Left renal cortex interstitium (tissue), 4 donors: ENCODE measurements around the gene MUC6. TPM values are rescaled to one million over a fixed set of nuclear protein-coding genes. Genes with fewer than 3 reads are reported as not detected.
"Not testable (repeated sequence)": the region's sequence is repeated elsewhere in the genome, so short reads cannot be mapped to it uniquely, and the experiment has no call there.

Source experiments
- DNase-seq, 4 donors: peaks; one replicate each; pipeline ENCODE4 v3.0.0-alpha.2; 2013; ENCODE audit warnings: low read depth in 4 of 4, low spot score in 2 of 4, missing footprints in 1 of 4
- polyA plus RNA-seq, 4 donors: library from polyadenylated mRNA; unstranded; fragments of 120-200 nt; gene quantifications; one replicate each; pipeline ENCODE4 v1.2.1, GENCODE V29; 2013; ENCODE audit not compliant: insufficient read length in 4 of 4

The MUC6 gene
- polyA plus RNA-seq, 4 donors, result 5.7 to 56.0 (median 20.3) TPM

GRCh38 chr11:975376-975775, 61.1 kb downstream of the MUC6 start:
- not testable (repeated sequence) for DNase-seq

- DNase-seq, result no peak
These were observed 63.3 kb downstream of the MUC6 start for GRCh38 chr11:973237-973636.

- no peak for DNase-seq
These were observed 63.9 kb downstream of the MUC6 start for GRCh38 chr11:972523-973211.

- DNase-seq, result no peak
These were observed 64.7 kb downstream of the MUC6 start for GRCh38 chr11:971731-972365.

- DNase-seq, result no peak
These were observed 65.3 kb downstream of the MUC6 start for GRCh38 chr11:971092-971690.

- DNase-seq, result no peak
These were observed 66.1 kb downstream of the MUC6 start for GRCh38 chr11:970319-970871.

- DNase-seq, result no peak
These were observed 66.8 kb downstream of the MUC6 start for GRCh38 chr11:969651-970205.

- no peak for DNase-seq
These were observed 67.7 kb downstream of the MUC6 start for GRCh38 chr11:968822-969221.

GRCh38 chr11:967995-968751, 68.3 kb downstream of the MUC6 start:
- no peak for DNase-seq

- no peak for DNase-seq
These were observed 71.2 kb downstream of the MUC6 start for GRCh38 chr11:965206-965775.

- no peak for DNase-seq
These were observed 72.7 kb downstream of the MUC6 start for GRCh38 chr11:963852-964251.

Other genes with a start within 250 kb of the MUC6 start
- gene CEND1, start 246.6 kb downstream of the MUC6 start, polyA plus RNA-seq, result 1 to 10 TPM in 2 of 4 donors, under 1 TPM in 2; 0.28 to 1.3 (median 0.99) TPM
- 10 to 100 TPM; 13.1 to 24.3 (median 18.6) TPM for gene SLC25A22, start 238.4 kb downstream of the MUC6 start, polyA plus RNA-seq
- gene PIDD1, start 231.5 kb downstream of the MUC6 start, polyA plus RNA-seq, result 10 to 100 TPM in 3 of 4 donors, 1 to 10 TPM in 1; 6.7 to 17.8 (median 12.9) TPM
- 1,000 to 10,000 TPM in 3 of 4 donors, 100 to 1,000 TPM in 1; 903 to 1,462 (median 1,115) TPM for gene RPLP2, start 226.8 kb downstream of the MUC6 start, polyA plus RNA-seq
- gene PNPLA2, start 217.8 kb downstream of the MUC6 start, polyA plus RNA-seq, result 10 to 100 TPM; 38.2 to 87.6 (median 68.0) TPM
- gene CRACR2B, start 208.8 kb downstream of the MUC6 start, polyA plus RNA-seq, result 10 to 100 TPM in 3 of 4 donors, 1 to 10 TPM in 1; 9.8 to 20.8 (median 17.2) TPM
- gene CD151, start 203.8 kb downstream of the MUC6 start, polyA plus RNA-seq, result 100 to 1,000 TPM; 192 to 238 (median 217) TPM
- 100 to 1,000 TPM in 2 of 4 donors, 10 to 100 TPM in 2; 84.8 to 149 (median 111) TPM for gene POLR2L, start 194.2 kb downstream of the MUC6 start, polyA plus RNA-seq
- gene TSPAN4, start 193.9 kb downstream of the MUC6 start, polyA plus RNA-seq, result 10 to 100 TPM; 65.9 to 94.9 (median 76.6) TPM
- gene CHID1, start 125.9 kb downstream of the MUC6 start, polyA plus RNA-seq, result 100 to 1,000 TPM; 108 to 134 (median 117) TPM
- gene AP2A2, start 110.8 kb downstream of the MUC6 start, polyA plus RNA-seq, result 100 to 1,000 TPM in 2 of 4 donors, 10 to 100 TPM in 2; 95.7 to 134 (median 108) TPM
- gene MUC2, start 38.2 kb upstream of the MUC6 start, polyA plus RNA-seq, result under 1 TPM in 3 of 4 donors, not detected in 1; 0.08 to 0.30 (median 0.14) TPM
- gene MUC5AC, start 121.2 kb upstream of the MUC6 start, polyA plus RNA-seq, result under 1 TPM in 2 of 4 donors, not detected in 2; 0.01 to 0.02 TPM
- under 1 TPM in 2 of 4 donors, not detected in 2; 0.04 to 0.05 TPM for gene MUC5B, start 186.3 kb upstream of the MUC6 start, polyA plus RNA-seq